Mucosa of gallbladder (tissue), 1 donor: ENCODE measurements around the gene CCDC68. TPM values are rescaled to one million over a fixed set of nuclear protein-coding genes. Genes with fewer than 3 reads are reported as not detected.
A peak's percentile ranks its signal among the peaks of the same experiment; 100 is the strongest.
"Not testable (repeated sequence)": the region's sequence is repeated elsewhere in the genome, so short reads cannot be mapped to it uniquely, and the experiment has no call there.

ENCODE experiments used
- DNase-seq: peaks from one replicate; pipeline ENCODE4 v3.0.0-alpha.2; 2020; ENCODE audit warnings: low spot score
- total RNA-seq: library from RNA; stranded (reverse); gene quantifications from one replicate; pipeline ENCODE4 v1.2.1, GENCODE V29; 2021
- donor health status: DM: no; HTN: no; CAD: no.

The CCDC68 gene
- 9.8 TPM for total RNA-seq

GRCh38 chr18:54958704-54959625 is at the start of gene CCDC68:
CCDC68 (minus strand) TSS chr18:54959461; CDS start chr18:54942791, 16,670 bp downstream.
- peak; percentile 70 for DNase-seq

- no peak for DNase-seq
Observed at GRCh38 chr18:55007602-55008001, 48.3 kb upstream of the CCDC68 start.

GRCh38 chr18:55003695-55004094 is 44.4 kb upstream of the CCDC68 start:
- no peak for DNase-seq

- no peak for DNase-seq
Observed at GRCh38 chr18:55002261-55002660, 43.0 kb upstream of the CCDC68 start.

GRCh38 chr18:55001394-55002024 is 42.2 kb upstream of the CCDC68 start:
- no peak for DNase-seq

GRCh38 chr18:55000529-55000928 is 41.3 kb upstream of the CCDC68 start:
- no peak for DNase-seq

- no peak for DNase-seq
Observed at GRCh38 chr18:54999016-54999415, 39.8 kb upstream of the CCDC68 start.

GRCh38 chr18:54995421-54996143 is 36.3 kb upstream of the CCDC68 start:
- DNase-seq, result no peak

- no peak for DNase-seq
Observed at GRCh38 chr18:54991981-54992380, 32.7 kb upstream of the CCDC68 start.

GRCh38 chr18:54984908-54985307 is 25.6 kb upstream of the CCDC68 start:
- DNase-seq, result no peak

- no peak for DNase-seq
Observed at GRCh38 chr18:54983791-54984190, 24.5 kb upstream of the CCDC68 start.

GRCh38 chr18:54983041-54983686 is 23.9 kb upstream of the CCDC68 start:
- DNase-seq, result no peak

- DNase-seq, result no peak
Observed at GRCh38 chr18:54981076-54981475, 21.8 kb upstream of the CCDC68 start.

- DNase-seq, result no peak
Observed at GRCh38 chr18:54975598-54975997, 16.3 kb upstream of the CCDC68 start.

GRCh38 chr18:54973046-54973445 is 13.8 kb upstream of the CCDC68 start:
- DNase-seq, result no peak

- DNase-seq, result no peak
Observed at GRCh38 chr18:54968807-54969206, 9.5 kb upstream of the CCDC68 start.

- DNase-seq, result not testable (repeated sequence)
Observed at GRCh38 chr18:54968237-54968636, 9.0 kb upstream of the CCDC68 start.

GRCh38 chr18:54967786-54968185 is 8.5 kb upstream of the CCDC68 start:
- no peak for DNase-seq

- no peak for DNase-seq
Observed at GRCh38 chr18:54964741-54965140, 5.5 kb upstream of the CCDC68 start.

GRCh38 chr18:54962919-54963645 is 3.8 kb upstream of the CCDC68 start:
- no peak for DNase-seq

- no peak for DNase-seq
Observed at GRCh38 chr18:54961868-54962267, 2.6 kb upstream of the CCDC68 start.
